DOHH2 (cell line): Measurements from ENCODE around the gene IFNLR1.

ENCODE experiments used
- H3F3A ChIP-seq: fragments of 200-600 bp; sonication (generic), shearing (Covaris generic); 2 replicates; pipeline ENCODE4 v1.6.0; 2016; ENCODE audit warnings: antibody characterized with exemption, mild to moderate bottlenecking; ENCODE audit not compliant: control insufficient read depth, insufficient read depth
- H3K27ac ChIP-seq: fragments of 200-600 bp; sonication (generic); 2 replicates; pipeline ENCODE4 v1.5.1; 2014; ENCODE audit warnings: low read depth, mild to moderate bottlenecking, low read length, moderate library complexity
- H3K27me3 ChIP-seq: fragments of 200-600 bp; sonication (generic); 2 replicates; pipeline ENCODE4 v1.6.1; 2014; ENCODE audit warnings: mild to moderate bottlenecking, low read length, mixed read lengths; ENCODE audit not compliant: control insufficient read depth
- H3K36me3 ChIP-seq: fragments of 200-600 bp; sonication (generic); 2 replicates; pipeline ENCODE4 v1.6.1; 2014; ENCODE audit warnings: mild to moderate bottlenecking, low read length, moderate library complexity, mixed read lengths; ENCODE audit not compliant: control insufficient read depth
- H3K4me1 ChIP-seq: fragments of 200-600 bp; sonication (generic); 2 replicates; pipeline ENCODE4 v1.6.1; 2014; ENCODE audit warnings: mild to moderate bottlenecking, low read length, mixed read lengths; ENCODE audit not compliant: control insufficient read depth
- H3K4me2 ChIP-seq: fragments of 200-600 bp; sonication (generic); 2 replicates; pipeline ENCODE4 v1.6.0; 2014; ENCODE audit warnings: mild to moderate bottlenecking, low read length, moderate library complexity
- H3K4me3 ChIP-seq: fragments of 200-600 bp; sonication (generic); 2 replicates; pipeline ENCODE4 v1.5.1; 2014; ENCODE audit warnings: mild to moderate bottlenecking, low read length, mixed read lengths
- H3K79me2 ChIP-seq: fragments of 200-600 bp; sonication (generic); 2 replicates; pipeline ENCODE4 v1.6.1; 2014; ENCODE audit warnings: mild to moderate bottlenecking, low read length, mixed read lengths; ENCODE audit not compliant: control insufficient read depth
- H3K9me2 ChIP-seq: fragments of 200-600 bp; sonication (generic); replicated peaks from 2 replicates; pipeline ENCODE4 v1.6.1; 2014; ENCODE audit warnings: mild to moderate bottlenecking, low read length, mixed read lengths; ENCODE audit not compliant: control insufficient read depth
- H3K9me3 ChIP-seq: fragments of 200-600 bp; sonication (generic); 2 replicates; pipeline ENCODE4 v1.6.1; 2014; ENCODE audit warnings: antibody characterized with exemption, low read length, mixed read lengths; ENCODE audit not compliant: control insufficient read depth, insufficient read depth
- H4K20me1 ChIP-seq: fragments of 200-600 bp; sonication (generic); 2 replicates; pipeline ENCODE4 v1.6.0; 2014; ENCODE audit warnings: low read depth, mild to moderate bottlenecking, antibody characterized with exemption, low read length, moderate library complexity; ENCODE audit not compliant: control insufficient read depth, insufficient read depth
- CTCF ChIP-seq: fragments of 200-600 bp; sonication (generic); IDR thresholded peaks from one replicate; pipeline ENCODE4 v1.5.1; 2014; ENCODE audit warnings: antibody characterized with exemption, mild to moderate bottlenecking, low read depth, low read length; ENCODE audit not compliant: poor library complexity, severe bottlenecking
- EZH2phosphoT487 ChIP-seq: fragments of 200-600 bp; sonication (generic); IDR thresholded peaks from 2 replicates; pipeline ENCODE4 v1.6.1; 2017; ENCODE audit warnings: borderline replicate concordance, mild to moderate bottlenecking, antibody characterized with exemption, low read length, moderate library complexity, mixed read lengths

The IFNLR1 gene

GRCh38 chr1:24117722-24118409 lies 69.2 kb downstream of the IFNLR1 start:
- Histone ChIP-seq H3K79me2 (no peaks in the 10 kb centered on the region), H4K20me1 (no peaks in the 10 kb centered on the region), H3F3A (no peaks in the 10 kb centered on the region), H3K9me3 (no peaks in the 10 kb centered on the region), H3K9me2 (no peaks in the 10 kb centered on the region), H3K27ac (no peak overlapping the region), H3K4me1 (no peaks in the 10 kb centered on the region), H3K4me3 (no peak overlapping the region), H3K4me2 (no peak overlapping the region), H3K36me3 (no peaks in the 10 kb centered on the region), H3K27me3 (peaks cover 30% of the 10 kb centered on the region)
- TF ChIP-seq EZH2phosphoT487: no peak
- TF ChIP-seq CTCF: no peak

DNA sequence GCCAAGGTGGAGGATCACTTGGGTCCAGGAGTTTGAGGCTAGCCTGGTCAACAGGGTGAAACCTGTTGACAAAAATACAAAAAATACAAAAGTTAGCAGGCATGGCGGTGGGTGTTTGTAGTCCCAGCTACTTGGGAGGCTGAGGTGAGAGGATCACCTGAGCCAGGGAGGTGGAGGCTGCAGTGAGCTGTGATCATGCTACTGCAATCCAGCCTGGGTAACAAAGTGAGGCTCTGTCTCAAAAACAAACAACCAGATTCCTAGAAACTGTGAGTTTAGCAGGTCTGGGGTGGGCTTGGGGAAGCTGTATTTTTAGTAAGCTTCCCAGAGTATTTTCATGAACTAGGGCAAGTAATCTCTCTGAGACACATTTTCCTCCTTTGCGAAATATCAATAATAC lies 70.0 kb downstream of the IFNLR1 start:
- H4K20me1 ChIP-seq: no peaks in the 10 kb centered on the region
- H3K9me2 ChIP-seq: no peaks in the 10 kb centered on the region
- H3F3A ChIP-seq: no peaks in the 10 kb centered on the region
- H3K4me2 ChIP-seq: no peak overlapping the region
- no peaks in the 10 kb centered on the region for H3K79me2 ChIP-seq
- no peak overlapping the region for H3K27ac ChIP-seq
- no peaks in the 10 kb centered on the region for H3K4me1 ChIP-seq
- no peak overlapping the region for H3K4me3 ChIP-seq
- TF ChIP-seq EZH2phosphoT487: no peak
- TF ChIP-seq CTCF: no peak
- peaks cover 37% of the 10 kb centered on the region for H3K27me3 ChIP-seq
- no peaks in the 10 kb centered on the region for H3K36me3 ChIP-seq
- H3K9me3 ChIP-seq: no peaks in the 10 kb centered on the region

GRCh38 chr1:24114753-24115152 lies 72.3 kb downstream of the IFNLR1 start:
- H3K4me1 ChIP-seq: no peaks in the 10 kb centered on the region
- no peaks in the 10 kb centered on the region for H4K20me1 ChIP-seq
- H3F3A ChIP-seq: no peaks in the 10 kb centered on the region
- no peak overlapping the region for H3K4me2 ChIP-seq
- H3K9me2 ChIP-seq: no peaks in the 10 kb centered on the region
- H3K27me3 ChIP-seq: peaks cover 35% of the 10 kb centered on the region
- H3K79me2 ChIP-seq: no peaks in the 10 kb centered on the region
- H3K27ac ChIP-seq: no peak overlapping the region
- no peaks in the 10 kb centered on the region for H3K36me3 ChIP-seq
- H3K9me3 ChIP-seq: no peaks in the 10 kb centered on the region
- no peak overlapping the region for H3K4me3 ChIP-seq
- TF ChIP-seq CTCF: no peak
- no peak for TF ChIP-seq EZH2phosphoT487
